ENCODE results near the gene DNA2. TPM values are rescaled to one million over a fixed set of nuclear protein-coding genes. Genes with fewer than 3 reads are reported as not detected.
"Not testable (repeated sequence)": the region's sequence is repeated elsewhere in the genome, so short reads cannot be mapped to it uniquely, and the experiment has no call there.

The DNA2 gene
- total RNA-seq, 3 donors from 2014 or later, result 2.8 to 6.6 (median 3.4) TPM

GRCh38 chr10:68469838-68470237, 1.9 kb downstream of the DNA2 start:
- Histone ChIP-seq H3K4me1 (peaks cover 0 to 6% of the 10 kb centered on the region in 2 donors), H3K9me3 (no peaks in the 10 kb centered on the region), H3K27ac (no peak overlapping the region), H3K27me3 (no peaks in the 10 kb centered on the region), H3K4me3 (no peak overlapping the region), H3K36me3 (no peaks in the 10 kb centered on the region)
- intact Hi-C loops (cut with DNase I; ENCODE audit: low total_unique reads), result no loop called here
- TF ChIP-seq CTCF (IDR thresholded peaks at IDR 0.05) (no peak), POLR2A (IDR thresholded peaks at IDR 0.05) (no peak), POLR2AphosphoS5 (IDR thresholded peaks at IDR 0.05) (no peak)
- no peak for DNase-seq (ENCODE audit: low spot score in 2 of 2)

GRCh38 chr10:68464729-68465128, 7.0 kb downstream of the DNA2 start:
- H3K27ac ChIP-seq; H3K27me3 ChIP-seq; H3K9me3 ChIP-seq; H3K36me3 ChIP-seq; DNase-seq (ENCODE audit: low spot score in 2 of 2); intact Hi-C loops (cut with DNase I; ENCODE audit: low total_unique reads); H3K4me3 ChIP-seq; H3K4me1 ChIP-seq: not testable (repeated sequence)

GRCh38 chr10:68463365-68464093, 8.2 kb downstream of the DNA2 start:
- Histone ChIP-seq H3K27me3 (no peaks in the 10 kb centered on the region), H3K4me3 (no peak overlapping the region), H3K27ac (no peak overlapping the region), H3K36me3 (no peaks in the 10 kb centered on the region), H3K4me1 (no peaks in the 10 kb centered on the region), H3K9me3 (no peaks in the 10 kb centered on the region)
- intact Hi-C loops (cut with DNase I; ENCODE audit: low total_unique reads), result no loop called here
- TF ChIP-seq POLR2AphosphoS5 (IDR thresholded peaks at IDR 0.05), result no peak
- no peak for TF ChIP-seq POLR2A (IDR thresholded peaks at IDR 0.05)
- TF ChIP-seq CTCF (IDR thresholded peaks at IDR 0.05), result no peak
- DNase-seq (ENCODE audit: low spot score in 2 of 2), result no peak

GRCh38 chr10:68462536-68462935, 9.2 kb downstream of the DNA2 start:
- Histone ChIP-seq H3K4me1 (no peaks in the 10 kb centered on the region), H3K36me3 (no peaks in the 10 kb centered on the region), H3K27ac (no peak overlapping the region), H3K9me3 (no peaks in the 10 kb centered on the region), H3K4me3 (no peak overlapping the region), H3K27me3 (no peaks in the 10 kb centered on the region)
- no peak for DNase-seq (ENCODE audit: low spot score in 2 of 2)
- intact Hi-C loops (cut with DNase I; ENCODE audit: low total_unique reads), result no loop called here
- no peak for TF ChIP-seq POLR2AphosphoS5 (IDR thresholded peaks at IDR 0.05)
- no peak for TF ChIP-seq CTCF (IDR thresholded peaks at IDR 0.05)
- TF ChIP-seq POLR2A (IDR thresholded peaks at IDR 0.05), result no peak

GRCh38 chr10:68461032-68461431, 10.7 kb downstream of the DNA2 start:
- H3K36me3 ChIP-seq, result no peaks in the 10 kb centered on the region
- H3K4me1 ChIP-seq, result no peaks in the 10 kb centered on the region
- H3K4me3 ChIP-seq, result no peak overlapping the region
- intact Hi-C loops (cut with DNase I; ENCODE audit: low total_unique reads), result no loop called here
- no peak overlapping the region for H3K27ac ChIP-seq
- TF ChIP-seq CTCF (IDR thresholded peaks at IDR 0.05) (no peak), POLR2A (IDR thresholded peaks at IDR 0.05) (no peak), POLR2AphosphoS5 (IDR thresholded peaks at IDR 0.05) (no peak)
- no peak for DNase-seq (ENCODE audit: low spot score in 2 of 2)
- no peaks in the 10 kb centered on the region for H3K27me3 ChIP-seq
- H3K9me3 ChIP-seq, result no peaks in the 10 kb centered on the region

- H3K4me3 ChIP-seq; H3K9me3 ChIP-seq; H3K27ac ChIP-seq; H3K27me3 ChIP-seq; H3K4me1 ChIP-seq; H3K36me3 ChIP-seq; intact Hi-C loops (cut with DNase I; ENCODE audit: low total_unique reads); DNase-seq (ENCODE audit: low spot score in 2 of 2): not testable (repeated sequence)
These were observed 22.1 kb downstream of the DNA2 start for GRCh38 chr10:68449698-68450097.

Data from breast epithelium (tissue), 4 donors.